ENCODE measurements around the gene UNC5B. TPM values are rescaled to one million over a fixed set of nuclear protein-coding genes. Genes with fewer than 3 reads are reported as not detected.
A peak's percentile ranks its signal among the peaks of the same experiment; 100 is the strongest.

The UNC5B gene
- 10 to 100 TPM in 5 of 9 donors, 1 to 10 TPM in 4; 2.0 to 27.0 (median 10.3) TPM for total RNA-seq
- polyA plus RNA-seq: 1 to 10 TPM; 3.0 to 7.9 (median 7.3) TPM
- long read RNA-seq, donor 1: 0 reads
- long read RNA-seq, donor 2: 0 reads
- long read RNA-seq, donor 3: 0 reads
- long read RNA-seq, donor 4, partial matches to known transcripts: 0 of 1 reads
- long read RNA-seq, donor 4, other reads (novel, unspliced or antisense): 1 of 1 reads
- long read RNA-seq, donor 5, partial matches to known transcripts: 5 of 5 reads
- long read RNA-seq, donor 5, other reads (novel, unspliced or antisense): 0 of 5 reads
- long read RNA-seq, donor 6, partial matches to known transcripts: 2 of 3 reads
- long read RNA-seq, donor 6, other reads (novel, unspliced or antisense): 1 of 3 reads
- long read RNA-seq, donor 7: 0 reads
- long read RNA-seq, donor 8: 0 reads
- long read RNA-seq, donor 9: 0 reads
- long read RNA-seq, donor 10, partial matches to known transcripts: 7 of 7 reads
- long read RNA-seq, donor 10, other reads (novel, unspliced or antisense): 0 of 7 reads

- H3K4me1 ChIP-seq (replicated peaks in 1 of 2): peaks cover 22 to 31% of the 10 kb centered on the region in 2 donors
- TF ChIP-seq CTCF (IDR thresholded peaks at IDR 0.05): peak in 3 of 6 experiments; percentile 34 to 58 (median 48)
- TF ChIP-seq POLR2A (IDR thresholded peaks at IDR 0.05): peak; percentile 84 to 87
- no peaks in the 10 kb centered on the region for H3K9me3 ChIP-seq (replicated peaks in 1 of 3)
- H3K36me3 ChIP-seq (replicated peaks in 1 of 2): no peaks in the 10 kb centered on the region
- peak within 1 kb of the TSS in 4 of 5 donors; percentile 19 to 79 (median 63) for H3K27ac ChIP-seq
- peak; percentile 87 to 93 (median 88) for DNase-seq
- peak within 1 kb of the TSS in 3 of 4 donors; percentile 10 to 86 (median 33) for H3K4me3 ChIP-seq
- intact Hi-C loops (cut with DNase I): loop anchor here in 1 of 2 donors (10.0 kb wide), 1 partner anchor 288 kb away; no protein-coding TSS in a partner anchor
- whole genome bisulfite sequencing, 4 donors: 0% methylated on average over 7 to 109 of the region's 109 CpGs; no CpG with 5 or more reads in 1 of the 4 donors
- no peaks in the 10 kb centered on the region for H3K27me3 ChIP-seq
Measured at GRCh38 chr10:71212318-71213126, at the start of gene UNC5B. TSS of gene UNC5B (plus strand) at chr10:71212570. CDS start at chr10:71212986, 416 bp downstream.

- Histone ChIP-seq H3K36me3 (replicated peaks in 1 of 2) (no peaks in the 10 kb centered on the region), H3K27me3 (no peaks in the 10 kb centered on the region), H3K4me3 (no peak overlapping the region), H3K27ac (no peak overlapping the region), H3K4me1 (replicated peaks in 1 of 2) (no peaks in the 10 kb centered on the region), H3K9me3 (replicated peaks in 1 of 3) (no peaks in the 10 kb centered on the region)
- intact Hi-C loops (cut with DNase I): no loop called here
- TF ChIP-seq CTCF (IDR thresholded peaks at IDR 0.05) (no peak), POLR2A (IDR thresholded peaks at IDR 0.05) (no peak)
- peak in 1 of 7 donors; percentile 5 for DNase-seq
Measured at GRCh38 chr10:71173466-71173865, 38.9 kb upstream of the UNC5B start.

- H3K27ac ChIP-seq: no peak overlapping the region
- no peaks in the 10 kb centered on the region for H3K9me3 ChIP-seq (replicated peaks in 1 of 3)
- TF ChIP-seq POLR2A (IDR thresholded peaks at IDR 0.05) (no peak), CTCF (IDR thresholded peaks at IDR 0.05) (no peak)
- intact Hi-C loops (cut with DNase I): no loop called here
- DNase-seq: peak in 1 of 7 donors; percentile 18
- no peaks in the 10 kb centered on the region for H3K4me1 ChIP-seq (replicated peaks in 1 of 2)
- no peaks in the 10 kb centered on the region for H3K36me3 ChIP-seq (replicated peaks in 1 of 2)
- H3K27me3 ChIP-seq: no peaks in the 10 kb centered on the region
- H3K4me3 ChIP-seq: no peak overlapping the region
- WGBS, 4 donors: 88 to 98% (median 94%) methylated on average over 2 of the region's 2 CpGs
Measured at GRCh38 chr10:71176661-71177060, 35.7 kb upstream of the UNC5B start.

GRCh38 chr10:71177651-71178199 lies 34.6 kb upstream of the UNC5B start:
- intact Hi-C loops (cut with DNase I): no loop called here
- Histone ChIP-seq H3K4me3 (no peak overlapping the region), H3K27me3 (no peaks in the 10 kb centered on the region), H3K9me3 (replicated peaks in 1 of 3) (no peaks in the 10 kb centered on the region), H3K27ac (no peak overlapping the region), H3K36me3 (replicated peaks in 1 of 2) (no peaks in the 10 kb centered on the region), H3K4me1 (replicated peaks in 1 of 2) (no peaks in the 10 kb centered on the region)
- TF ChIP-seq POLR2A (IDR thresholded peaks at IDR 0.05) (no peak), CTCF (IDR thresholded peaks at IDR 0.05) (no peak)
- WGBS, 4 donors: 79 to 87% (median 82%) methylated on average over 4 of the region's 4 CpGs
- peak in 1 of 7 donors; percentile 3 for DNase-seq
